NOMO-1 treated with dmso at 0.1 percent for 144 hours (cell line): ENCODE data around the gene EIF4EBP2.

ENCODE experiments used
- DNase-seq: peaks from one replicate; lab custom pipeline; 2025; ENCODE audit not compliant: unreplicated experiment; lab: John Stamatoyannopoulos, UW

The EIF4EBP2 gene

DNA sequence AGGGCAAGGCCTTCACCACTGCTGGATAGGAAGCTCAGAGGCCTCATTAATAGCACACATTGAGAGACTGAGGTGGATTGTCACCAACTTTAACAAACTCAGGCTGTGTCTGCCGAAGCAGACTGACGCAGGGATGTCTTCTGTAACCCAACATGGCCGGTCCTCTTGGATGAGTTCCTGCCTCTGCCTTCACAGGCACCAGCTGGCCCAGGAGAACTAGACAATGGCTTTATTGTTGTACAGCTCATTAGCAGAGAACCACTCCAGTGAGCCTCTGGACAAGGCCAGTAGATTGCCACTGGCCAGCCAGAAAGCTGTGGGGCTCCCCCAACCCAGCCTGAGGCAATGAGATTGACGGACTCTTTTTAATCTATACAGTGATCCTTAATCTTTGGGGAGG is 28.2 kb downstream of the EIF4EBP2 start:
- DNase-seq: no peak

- DNase-seq: no peak
Observed at GRCh38 chr10:70432561-70433263, 28.8 kb downstream of the EIF4EBP2 start.

GRCh38 chr10:70433581-70434280 is 29.8 kb downstream of the EIF4EBP2 start:
- DNase-seq: no peak

- no peak for DNase-seq
Observed at GRCh38 chr10:70435241-70436085, 31.5 kb downstream of the EIF4EBP2 start.

- DNase-seq: no peak
Observed at GRCh38 chr10:70437721-70438120, 33.8 kb downstream of the EIF4EBP2 start.

- DNase-seq: no peak
Observed at GRCh38 chr10:70440296-70441160, 36.6 kb downstream of the EIF4EBP2 start.

- DNase-seq: no peak
Observed at GRCh38 chr10:70441161-70441894, 37.4 kb downstream of the EIF4EBP2 start, which contains the start of gene NODAL. TSS of gene NODAL (minus strand) at chr10:70441681. CDS start at chr10:70441667, 14 bp downstream.

GRCh38 chr10:70441895-70442309 is 38.0 kb downstream of the EIF4EBP2 start:
- no peak for DNase-seq

- no peak for DNase-seq
Observed at GRCh38 chr10:70442332-70442988, 38.5 kb downstream of the EIF4EBP2 start.

GRCh38 chr10:70444744-70445143 is 40.8 kb downstream of the EIF4EBP2 start:
- no peak for DNase-seq

DNA sequence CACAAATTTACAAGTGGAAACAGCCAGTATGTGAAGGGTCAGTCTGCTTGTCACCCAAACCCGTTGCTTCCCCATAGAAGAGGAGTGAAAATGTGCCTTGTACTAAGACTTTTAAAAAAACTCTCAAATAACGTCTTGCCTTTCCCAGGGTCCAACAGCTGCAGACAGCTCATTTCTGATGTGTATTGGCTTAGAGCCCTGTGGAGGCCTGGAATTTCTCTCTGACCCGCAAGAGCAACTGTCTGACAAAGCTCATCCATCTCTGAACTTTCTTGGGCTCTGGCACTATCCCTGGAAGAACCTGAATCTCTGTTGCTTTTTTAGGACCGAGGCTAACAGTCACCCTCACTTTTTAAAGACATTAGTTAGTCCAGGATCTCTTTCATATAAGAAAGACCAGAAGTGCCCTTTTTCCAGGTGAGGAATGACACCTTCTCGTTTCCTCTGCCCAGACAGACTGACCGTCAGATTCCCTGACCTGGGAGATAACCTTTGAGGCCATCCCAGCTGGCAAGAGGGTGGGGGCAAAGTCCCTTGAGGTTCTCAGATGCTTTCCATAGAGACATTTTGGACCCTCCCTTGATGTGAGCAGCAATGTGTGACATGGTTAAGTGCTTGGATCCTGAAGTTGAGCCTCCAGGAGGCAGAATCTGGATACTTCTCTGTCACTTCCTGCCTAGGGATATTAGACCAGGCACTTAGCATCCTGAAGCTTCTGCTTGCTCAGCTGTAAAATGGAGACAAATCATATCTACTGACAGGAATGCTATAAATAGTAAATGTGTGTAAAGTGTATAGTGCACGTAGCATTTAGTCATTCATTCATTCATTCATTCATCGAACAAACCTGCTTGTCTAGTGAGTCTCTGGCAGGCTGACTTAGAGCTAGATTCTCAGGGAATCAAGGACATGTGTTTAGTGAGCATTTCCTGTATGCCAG is 42.0 kb downstream of the EIF4EBP2 start:
- no peak for DNase-seq

GRCh38 chr10:70448236-70448635 is 44.3 kb downstream of the EIF4EBP2 start:
- no peak for DNase-seq

DNA sequence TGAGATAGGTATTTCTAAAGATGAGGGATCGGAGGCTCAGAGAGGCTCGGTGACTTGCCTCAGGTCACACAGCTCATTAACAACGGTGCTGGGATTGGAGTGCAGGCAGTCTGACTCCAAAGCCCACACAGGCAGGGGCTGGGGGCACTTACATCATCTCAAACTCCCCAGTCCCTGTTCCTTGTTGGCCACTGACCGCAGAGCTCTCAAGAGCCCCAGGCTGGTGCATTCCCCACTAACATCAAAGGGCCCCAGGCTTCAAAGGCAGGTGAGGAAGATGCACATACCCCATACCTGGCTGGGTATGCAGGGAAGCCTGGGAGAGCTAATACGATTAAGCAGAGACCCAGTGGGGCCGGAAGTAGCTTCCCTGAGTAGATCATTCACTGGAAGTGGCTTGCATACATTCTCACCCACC is 51.3 kb downstream of the EIF4EBP2 start:
- no peak for DNase-seq

GRCh38 chr10:70456164-70456563 is 52.2 kb downstream of the EIF4EBP2 start:
- DNase-seq: no peak

- DNase-seq: no peak
Observed at GRCh38 chr10:70457759-70458305, 53.9 kb downstream of the EIF4EBP2 start.

- DNase-seq: peak; percentile 32
Observed at GRCh38 chr10:70458329-70459060, 54.5 kb downstream of the EIF4EBP2 start.

DNA sequence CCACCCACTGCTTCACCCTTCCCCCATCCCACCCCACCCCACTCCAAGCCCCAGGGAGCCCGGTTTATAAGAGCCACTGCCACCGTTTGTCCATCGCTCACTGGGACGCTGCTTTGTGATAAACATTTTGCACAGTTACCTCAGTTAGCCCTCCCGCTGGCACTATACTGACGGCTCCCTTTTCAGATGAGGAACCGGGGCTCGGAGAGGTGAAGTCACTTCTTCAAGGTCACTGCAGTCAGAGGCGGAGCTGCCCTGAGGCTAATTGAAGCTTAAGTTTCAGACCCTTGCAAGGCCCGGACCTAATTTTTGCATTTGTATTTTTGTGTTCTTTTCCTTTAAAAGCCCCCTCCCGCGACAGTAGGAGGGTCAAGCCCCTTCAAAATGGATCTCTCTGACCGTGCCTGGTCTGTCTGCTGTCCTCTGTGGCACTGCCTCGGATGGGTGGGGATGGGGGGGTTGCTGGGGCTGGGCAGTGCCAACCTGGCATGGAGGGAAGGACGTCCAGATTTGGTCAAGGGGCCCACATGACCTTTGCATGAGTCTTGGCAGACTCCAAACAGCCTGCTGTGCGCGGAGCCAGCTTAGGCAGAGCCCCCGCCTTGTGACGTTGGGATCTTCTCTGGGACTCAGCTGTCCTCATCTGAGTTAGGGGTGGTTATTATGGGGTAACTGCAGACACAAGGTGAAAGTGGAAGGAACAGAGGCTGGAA is 55.3 kb downstream of the EIF4EBP2 start:
- DNase-seq: no peak
